Activated CD4-positive, CD25-positive, alpha-beta regulatory T cell (primary cell): ENCODE data around the gene ARVCF.

Source experiments
- DNase-seq, 4 experiments: peaks; one replicate each; lab custom pipeline; 2025; lab: John Stamatoyannopoulos, UW

The ARVCF gene

DNA sequence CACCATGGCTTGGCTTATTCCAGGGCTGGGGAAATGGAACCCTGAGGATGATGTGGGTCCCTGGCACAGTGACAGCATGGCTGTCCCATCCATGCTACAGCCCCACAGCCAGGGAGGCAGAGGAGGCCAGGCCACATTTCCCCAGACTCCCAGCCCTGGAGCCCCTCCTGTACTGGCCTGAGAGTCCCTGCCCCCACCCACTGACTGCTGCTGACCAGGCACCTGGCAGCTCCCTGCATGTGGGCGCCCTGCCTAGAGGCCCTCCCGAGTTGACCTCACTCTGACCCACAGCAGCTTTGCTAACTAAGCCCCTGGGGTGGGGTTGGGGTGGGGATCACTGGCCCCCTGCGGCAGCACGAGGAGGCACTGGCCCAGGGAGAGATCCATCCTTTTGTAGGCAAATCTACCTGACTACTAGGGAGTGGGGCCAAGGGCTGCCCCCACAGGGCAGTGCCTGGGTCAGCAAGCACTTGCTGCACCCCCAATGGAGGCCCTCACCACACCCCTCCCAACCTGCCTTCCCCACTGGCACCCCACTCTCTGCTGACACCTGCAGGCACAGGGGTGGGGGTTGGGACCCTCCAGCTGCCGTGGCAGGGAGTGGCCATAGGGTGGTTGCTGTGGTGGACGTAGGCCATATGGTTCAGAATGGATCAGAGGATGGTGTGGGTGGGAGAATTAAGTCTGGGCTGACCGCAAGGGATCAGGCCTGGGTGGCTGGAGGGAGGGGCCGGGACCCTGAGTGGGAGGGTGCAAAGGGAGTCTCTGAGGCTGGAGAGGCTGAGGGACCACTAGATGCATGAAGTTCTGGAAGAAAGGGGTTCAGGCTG, 17.4 kb downstream of the ARVCF start:
- DNase-seq, result no peak

DNA sequence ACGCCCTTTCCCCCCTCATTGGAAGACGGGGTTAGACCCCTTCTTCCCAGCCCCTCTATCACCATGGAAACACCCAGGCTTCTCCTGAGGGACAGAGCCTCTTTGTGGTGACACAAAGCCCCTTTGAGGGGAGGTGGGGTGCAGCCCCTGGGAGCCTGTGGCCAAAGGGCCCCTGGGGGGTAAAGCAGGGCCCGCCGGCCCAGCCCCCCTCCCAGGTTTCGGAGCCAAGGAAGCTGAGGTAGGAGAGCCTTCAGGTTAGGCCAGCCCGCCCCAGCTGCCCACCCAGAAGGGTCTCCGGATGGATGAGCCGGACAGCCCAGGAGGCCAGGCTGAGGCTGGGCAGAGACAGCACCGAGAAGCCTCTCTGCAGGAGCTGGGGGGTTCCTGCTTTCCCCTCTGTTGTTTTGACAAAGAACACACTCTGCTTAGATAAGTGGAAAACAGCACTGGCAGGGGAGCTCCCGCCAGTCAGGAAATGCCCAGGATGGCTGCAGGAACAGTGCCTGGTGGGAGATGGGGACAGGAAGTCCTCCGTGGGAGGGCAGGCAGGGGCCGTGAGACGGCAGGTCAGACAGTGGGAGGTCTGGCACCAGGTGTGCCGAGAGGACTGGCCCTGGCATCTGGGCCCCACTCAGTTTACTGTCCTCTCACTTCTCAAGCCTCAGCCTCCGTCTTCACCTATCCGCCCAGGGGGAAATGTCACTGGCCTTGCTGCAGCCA, 18.2 kb downstream of the ARVCF start:
- no peak for DNase-seq

DNA sequence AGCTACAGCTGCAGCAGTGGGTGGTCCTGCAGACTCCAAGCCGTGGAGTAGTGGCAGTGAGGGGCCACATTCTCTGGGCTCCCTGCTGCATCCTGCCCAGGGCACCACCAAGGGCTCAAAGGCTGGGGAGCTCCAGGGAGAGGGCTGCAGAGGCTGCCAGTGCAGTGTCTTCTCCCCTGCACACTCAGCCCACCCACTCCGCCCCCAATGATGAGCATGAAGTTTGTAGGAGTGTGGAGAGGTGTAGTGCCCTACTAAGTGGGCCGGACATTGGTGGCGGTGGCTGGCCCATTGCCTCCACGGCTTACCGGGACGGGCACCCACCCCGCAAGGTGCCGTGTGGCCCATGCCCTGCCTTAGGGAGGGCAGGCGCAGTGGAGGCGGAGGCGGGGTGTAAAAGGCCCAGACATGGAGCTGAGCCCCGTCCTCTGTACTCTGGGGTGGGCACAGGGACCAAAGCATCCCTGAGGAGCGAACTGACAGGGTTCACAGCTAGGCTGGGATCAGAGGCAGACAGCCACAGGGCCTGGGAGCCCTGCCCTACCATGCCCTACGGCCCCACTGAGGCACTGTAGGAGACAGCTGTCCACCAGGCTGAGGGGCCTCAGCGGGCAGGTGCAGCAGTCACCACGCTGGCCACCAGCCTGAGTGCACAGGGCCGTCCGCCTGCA, 18.9 kb downstream of the ARVCF start:
- no peak for DNase-seq

DNA sequence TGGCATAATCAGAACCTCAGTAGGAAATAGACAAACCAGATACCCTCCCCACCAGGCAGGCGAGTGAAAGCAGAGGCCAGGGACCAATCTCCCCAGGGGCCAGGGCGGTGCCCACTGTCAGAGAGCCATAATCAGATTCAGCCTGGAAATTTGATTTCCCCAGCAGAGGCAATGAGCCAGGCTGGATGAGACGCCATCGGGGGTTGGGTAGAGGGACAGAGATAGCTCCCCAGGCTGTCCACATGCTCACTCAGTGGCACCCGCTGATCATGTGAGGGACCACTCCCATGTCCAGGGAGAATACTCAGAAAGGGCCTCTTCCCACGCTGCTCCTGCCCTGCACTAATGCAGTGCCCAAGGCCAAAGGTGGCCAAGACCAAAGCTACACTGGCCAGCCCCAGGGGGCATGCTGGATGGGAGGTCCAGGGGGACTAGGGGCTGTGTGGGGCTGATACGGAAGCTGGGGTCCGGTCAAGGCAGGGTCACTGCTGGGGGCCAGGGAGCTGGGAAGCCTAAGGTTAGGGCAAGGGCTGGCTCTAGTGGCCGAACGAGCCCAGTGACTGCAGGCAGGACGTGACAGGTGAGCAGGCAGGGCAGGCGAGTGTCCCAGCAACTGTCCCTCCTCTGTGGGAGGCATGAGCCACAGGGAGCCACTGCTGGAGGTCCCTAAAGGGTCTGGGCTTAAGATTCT, 19.8 kb downstream of the ARVCF start:
- DNase-seq, result no peak

DNA sequence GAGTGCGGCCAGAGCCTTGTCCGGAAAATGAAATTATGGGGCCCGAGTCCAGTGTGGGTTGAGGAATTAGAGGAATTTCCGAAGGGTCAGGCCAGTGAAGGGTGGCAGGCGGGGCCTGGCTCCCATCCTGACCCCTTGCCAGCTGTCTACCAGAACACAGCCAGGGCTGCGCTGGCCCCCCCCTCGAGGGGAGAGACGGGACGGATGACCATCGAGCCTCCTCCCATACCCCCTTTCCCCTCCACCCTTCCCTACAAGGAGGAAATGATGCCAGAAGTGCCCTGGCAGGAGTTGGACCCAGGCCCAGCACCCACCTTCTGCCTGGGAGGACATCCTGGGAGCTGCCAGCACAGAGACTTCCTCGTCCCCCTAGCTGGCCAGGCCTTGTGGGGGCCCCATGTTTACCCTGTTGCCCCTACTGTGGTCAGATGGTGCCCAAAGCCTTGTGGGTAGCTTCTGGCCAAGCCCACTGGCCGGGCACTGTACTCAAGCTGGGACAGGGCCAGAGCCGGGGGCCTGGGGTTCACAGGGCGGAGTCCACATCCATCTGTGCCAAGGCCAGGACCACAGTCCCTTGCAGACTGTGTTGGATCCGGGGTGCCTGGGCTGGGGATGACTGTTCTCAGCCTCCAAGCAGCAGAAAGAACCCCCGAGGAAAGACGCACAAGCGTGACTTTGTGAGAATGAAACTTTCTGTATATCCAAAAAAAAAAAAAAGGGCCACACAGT, 20.8 kb downstream of the ARVCF start:
- DNase-seq, result no peak

DNA sequence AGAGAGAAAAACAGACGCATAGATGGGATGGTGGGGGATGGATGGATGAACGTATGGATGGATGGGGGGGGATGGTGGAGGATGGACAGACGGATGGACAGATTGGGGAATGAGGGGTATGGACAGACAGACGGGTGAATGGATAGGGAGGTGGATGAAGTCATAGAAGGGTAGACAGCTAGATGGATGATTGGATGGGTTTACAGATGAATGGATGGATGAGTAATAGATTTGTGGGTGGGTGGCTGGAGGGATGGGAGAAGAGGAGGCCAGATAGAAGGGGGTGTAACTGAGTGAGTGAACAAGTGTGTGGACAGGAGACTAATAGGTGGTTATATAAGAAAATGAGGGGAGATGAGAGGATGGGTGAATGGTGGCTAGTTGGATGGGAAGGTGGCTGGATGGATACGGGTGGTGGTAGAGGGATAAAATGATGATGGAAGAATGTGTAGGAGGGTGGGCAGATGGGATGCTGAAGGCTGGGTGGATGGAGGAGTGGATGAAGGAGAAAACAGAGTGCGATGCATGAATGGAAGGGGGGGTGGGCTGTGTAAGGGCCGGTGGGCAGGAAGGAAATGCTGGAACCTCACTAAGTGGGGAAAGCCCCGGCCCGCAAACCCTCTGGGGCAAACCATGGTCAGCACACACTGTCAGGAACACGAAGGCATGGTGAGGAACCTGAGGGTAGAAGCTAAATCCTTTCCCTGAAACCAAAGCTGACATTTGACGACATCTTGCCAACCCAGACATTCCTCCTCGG, 21.6 kb downstream of the ARVCF start:
- no peak for DNase-seq

DNA sequence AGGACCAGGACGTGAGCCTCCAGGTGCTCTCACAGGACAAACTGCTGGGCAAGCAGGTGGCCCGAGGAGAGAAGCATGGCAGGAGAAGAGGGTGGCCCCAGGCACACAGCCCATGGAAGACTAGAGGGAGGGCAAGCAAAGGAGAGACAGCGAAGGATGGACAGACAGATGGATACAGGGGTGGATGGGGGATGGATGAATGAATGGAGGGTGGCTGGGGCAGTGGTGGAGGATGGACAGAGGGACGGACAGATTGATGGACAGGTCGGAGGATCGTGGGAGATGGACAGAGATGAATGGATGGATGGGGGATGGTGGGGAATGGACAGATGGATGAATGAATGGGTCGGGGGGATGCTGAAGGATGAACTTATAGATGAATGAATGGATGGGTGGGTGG, 22.7 kb downstream of the ARVCF start:
- DNase-seq, result no peak

DNA sequence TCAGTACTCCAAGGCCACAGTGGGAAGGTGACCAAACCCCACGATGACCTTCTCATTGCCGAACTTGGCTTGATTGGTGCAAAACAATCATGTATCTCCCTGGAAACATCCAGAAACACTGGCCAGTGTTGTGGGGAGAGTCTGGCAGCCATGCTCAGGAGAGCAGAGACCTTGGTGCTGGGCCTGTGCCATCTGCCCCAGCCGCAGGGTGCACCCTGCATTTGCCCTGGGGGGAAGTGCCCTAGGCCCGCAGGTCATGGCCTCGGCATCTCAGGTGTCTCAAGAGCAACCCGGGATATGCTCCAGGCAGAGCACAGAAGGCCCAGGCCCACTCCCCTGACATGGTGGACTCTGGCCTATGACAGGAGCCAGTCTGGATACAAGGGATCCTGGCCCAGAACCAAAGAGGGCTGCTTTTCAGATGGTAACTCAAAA, 23.7 kb downstream of the ARVCF start:
- no peak for DNase-seq

DNA sequence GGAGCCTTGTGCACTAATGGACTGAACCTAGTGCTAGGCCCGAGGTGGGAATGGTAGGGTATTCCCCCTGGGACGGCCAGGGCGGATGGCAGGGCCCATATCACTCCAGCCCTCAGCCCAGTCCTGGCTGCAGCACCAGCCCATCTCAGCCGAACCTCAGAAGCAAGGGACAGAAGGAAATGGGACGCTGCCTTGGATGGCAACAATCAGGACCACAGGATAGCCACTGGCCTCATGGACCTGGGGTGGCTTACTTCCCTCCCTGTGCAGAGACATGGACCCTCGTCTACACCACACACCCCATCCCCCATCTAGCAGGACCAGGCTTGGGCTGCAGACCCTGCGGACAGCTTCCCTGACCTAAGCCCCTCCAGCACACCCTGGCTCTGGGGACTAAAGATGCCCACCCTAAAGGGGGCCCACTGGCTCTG, 24.1 kb downstream of the ARVCF start:
- DNase-seq, result no peak

DNA sequence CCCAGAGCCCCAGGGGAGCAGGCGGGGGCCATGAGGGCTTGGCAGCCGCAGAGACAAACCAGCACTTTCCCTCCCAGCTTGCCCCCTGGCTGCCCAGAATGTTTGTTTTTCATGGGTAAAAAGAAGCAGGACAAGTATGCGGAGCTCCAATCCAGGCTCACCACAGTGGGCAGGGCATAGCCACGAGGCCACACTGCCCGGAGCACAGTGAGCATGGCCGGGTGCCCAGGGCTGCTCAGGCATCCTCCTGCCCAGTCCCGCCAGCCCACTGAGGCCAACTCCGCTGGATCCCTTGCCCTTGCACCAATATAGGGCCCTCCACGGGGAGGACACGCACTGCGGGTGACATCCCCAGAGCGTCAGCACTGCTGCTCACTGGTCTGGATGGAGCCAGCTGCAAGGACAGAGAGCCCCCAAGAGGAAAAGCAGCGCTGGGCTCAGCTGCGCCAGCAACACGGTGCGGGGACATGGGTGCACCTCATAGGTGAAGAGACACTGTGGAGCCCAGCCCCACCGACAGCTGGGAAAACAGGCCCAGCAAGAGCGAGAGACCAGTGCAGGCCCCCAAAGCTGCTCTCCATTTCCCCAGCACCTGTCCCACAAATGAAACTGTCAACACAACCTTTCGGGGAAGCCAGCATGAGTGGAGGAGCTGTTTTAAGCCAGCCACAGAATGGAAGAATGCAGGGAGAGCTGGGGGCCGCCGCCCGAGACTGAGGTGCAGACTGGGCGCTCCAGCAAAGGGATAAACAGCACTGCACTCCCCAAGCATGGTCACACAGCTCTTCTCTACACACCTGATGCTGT, 24.8 kb downstream of the ARVCF start:
- no peak for DNase-seq

DNA sequence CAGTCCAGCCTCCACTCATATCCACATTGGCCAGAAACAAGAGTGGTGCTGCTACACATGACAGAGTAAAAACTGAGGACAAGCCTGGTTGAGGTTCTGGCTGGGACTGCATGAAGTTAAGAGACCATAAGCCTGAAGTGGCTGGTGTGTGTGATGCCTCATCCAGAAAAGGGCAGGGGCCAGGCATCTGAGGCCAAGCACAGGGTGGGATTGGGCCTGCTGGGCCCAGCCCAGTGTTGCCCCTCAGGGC, 25.3 kb downstream of the ARVCF start:
- no peak for DNase-seq

DNA sequence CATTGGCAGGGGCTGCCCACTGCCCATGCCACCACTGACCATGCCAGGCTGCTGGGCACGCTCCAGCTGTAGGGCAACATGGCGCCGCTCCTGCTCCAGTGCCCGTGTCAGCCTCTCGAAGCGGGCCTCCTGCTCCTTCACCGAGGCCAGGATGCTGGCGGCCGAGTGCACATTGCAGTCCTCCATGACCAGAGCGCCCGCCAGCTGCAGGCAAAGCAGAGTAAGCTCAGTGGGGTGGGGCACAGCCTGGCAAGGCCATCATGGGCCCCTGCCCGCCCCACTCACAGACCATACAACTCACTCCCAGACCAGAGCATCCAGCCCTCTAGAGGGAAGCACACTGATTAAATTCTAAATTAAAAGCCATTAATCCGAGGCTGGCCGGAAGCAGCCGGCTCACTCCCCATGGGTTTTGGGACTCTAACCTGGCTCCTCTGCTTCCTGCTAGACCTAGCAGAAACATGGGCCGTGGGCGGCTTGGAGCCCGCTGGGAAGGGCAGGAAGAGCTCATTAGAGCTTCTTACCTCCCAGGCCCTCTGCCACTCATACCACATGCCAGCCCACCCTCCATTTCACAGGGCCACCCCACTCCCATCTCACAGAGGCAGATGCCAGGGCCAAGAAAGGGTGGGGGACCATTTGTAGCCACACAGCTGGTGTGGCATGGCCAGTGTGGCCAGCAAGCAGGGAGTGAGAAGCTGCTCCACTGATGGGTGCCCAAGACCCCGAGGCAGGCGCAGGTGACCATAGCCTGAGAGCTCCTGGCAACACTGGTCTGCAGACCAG, 25.8 kb downstream of the ARVCF start:
- DNase-seq, result no peak

DNA sequence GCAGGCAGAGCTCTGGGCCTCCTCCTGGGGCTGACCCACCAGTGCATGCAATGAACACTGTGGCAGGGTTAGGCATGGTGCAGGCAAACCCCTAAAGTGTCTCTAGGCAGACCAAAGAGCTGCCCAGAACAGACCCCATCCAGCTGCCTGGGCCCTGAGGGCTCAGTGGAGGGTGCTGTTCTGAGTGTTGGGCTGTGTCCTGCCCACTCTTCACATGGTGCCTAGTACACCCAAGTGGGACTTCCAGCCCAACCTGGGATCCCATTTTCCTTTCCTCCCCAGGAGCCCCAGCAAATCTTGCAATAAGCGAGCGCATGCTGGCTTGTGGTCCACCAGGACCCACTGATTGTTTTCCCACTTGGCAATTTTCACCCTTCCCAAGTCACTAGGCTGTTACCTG, 26.4 kb downstream of the ARVCF start:
- no peak for DNase-seq

DNA sequence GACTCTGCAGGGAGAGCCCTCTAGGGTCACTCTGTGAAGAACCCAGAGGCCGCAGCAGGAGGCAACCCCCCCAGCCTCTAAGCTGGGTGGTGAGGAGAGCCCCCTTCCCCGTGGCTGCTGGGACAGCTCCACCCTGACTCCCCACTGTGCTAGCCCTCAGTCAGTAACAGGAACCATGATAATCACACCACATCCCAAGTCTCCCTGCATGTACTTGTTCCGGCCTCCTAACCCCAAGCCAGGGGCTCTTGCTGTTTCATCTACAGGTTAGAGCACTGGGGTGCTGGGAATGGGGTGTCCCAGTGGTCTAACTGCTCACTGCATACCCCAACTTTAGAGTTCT, 26.9 kb downstream of the ARVCF start:
- no peak for DNase-seq

DNA sequence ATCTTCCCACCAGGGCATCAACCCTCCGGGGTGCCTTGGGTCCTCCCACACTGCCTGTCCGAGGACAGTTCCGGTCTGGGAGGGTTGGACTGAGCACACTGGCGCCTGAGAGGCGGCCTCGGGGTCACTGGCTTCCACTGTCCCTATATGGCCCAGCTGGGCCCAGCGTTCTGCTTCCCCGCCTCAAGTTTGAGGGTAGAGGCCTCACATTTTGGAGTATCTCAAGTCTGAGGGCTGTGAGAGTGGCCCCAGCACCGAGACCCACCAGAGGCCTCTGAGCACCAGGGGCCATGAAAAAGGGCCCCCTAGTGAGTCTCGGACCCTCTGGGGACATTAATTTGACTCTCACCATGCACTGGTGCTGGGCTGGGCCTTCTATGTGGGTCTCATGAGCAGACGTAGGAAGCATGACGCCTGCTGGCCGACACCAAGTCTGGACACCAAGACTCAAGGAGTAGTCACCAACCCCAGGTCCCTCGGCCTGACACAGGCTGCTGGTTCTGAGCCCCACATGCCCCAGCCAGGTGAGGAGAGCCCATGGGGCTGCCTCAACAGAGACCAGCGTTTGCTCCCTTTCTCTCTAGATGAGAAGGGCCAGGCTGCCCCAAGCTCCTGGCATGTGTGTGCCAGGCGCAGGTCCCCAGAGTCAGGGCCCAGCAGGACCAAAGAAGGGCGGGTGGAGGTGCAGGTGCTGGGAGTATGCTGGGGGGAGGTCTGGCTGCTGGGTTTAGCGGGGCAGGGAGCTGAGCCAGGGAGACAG, 27.5 kb downstream of the ARVCF start:
- DNase-seq, result no peak

DNA sequence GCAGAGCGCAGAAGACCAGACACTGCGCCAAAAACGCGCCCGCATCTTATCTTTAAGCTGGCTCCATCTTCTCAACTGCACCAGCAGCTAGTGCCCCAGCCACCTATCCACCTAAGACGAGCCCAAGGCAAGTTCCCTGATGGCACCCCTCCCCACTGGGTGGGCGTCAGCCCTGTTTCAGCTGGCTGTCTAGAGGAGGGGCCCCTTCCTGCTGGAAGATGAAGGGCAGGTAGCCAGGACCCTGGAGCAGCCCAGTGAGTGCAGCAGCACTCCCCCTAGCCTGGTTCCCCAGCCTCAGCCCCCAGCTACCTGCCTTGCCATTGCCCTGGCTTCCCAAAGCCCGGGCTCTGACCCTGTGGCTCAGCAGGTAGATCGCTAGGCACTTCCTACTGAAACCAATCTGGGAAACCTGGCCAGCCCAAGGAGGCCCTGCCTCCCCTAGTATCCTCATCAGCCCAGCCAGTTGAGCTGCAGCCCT, 28.3 kb downstream of the ARVCF start:
- DNase-seq, result no peak

DNA sequence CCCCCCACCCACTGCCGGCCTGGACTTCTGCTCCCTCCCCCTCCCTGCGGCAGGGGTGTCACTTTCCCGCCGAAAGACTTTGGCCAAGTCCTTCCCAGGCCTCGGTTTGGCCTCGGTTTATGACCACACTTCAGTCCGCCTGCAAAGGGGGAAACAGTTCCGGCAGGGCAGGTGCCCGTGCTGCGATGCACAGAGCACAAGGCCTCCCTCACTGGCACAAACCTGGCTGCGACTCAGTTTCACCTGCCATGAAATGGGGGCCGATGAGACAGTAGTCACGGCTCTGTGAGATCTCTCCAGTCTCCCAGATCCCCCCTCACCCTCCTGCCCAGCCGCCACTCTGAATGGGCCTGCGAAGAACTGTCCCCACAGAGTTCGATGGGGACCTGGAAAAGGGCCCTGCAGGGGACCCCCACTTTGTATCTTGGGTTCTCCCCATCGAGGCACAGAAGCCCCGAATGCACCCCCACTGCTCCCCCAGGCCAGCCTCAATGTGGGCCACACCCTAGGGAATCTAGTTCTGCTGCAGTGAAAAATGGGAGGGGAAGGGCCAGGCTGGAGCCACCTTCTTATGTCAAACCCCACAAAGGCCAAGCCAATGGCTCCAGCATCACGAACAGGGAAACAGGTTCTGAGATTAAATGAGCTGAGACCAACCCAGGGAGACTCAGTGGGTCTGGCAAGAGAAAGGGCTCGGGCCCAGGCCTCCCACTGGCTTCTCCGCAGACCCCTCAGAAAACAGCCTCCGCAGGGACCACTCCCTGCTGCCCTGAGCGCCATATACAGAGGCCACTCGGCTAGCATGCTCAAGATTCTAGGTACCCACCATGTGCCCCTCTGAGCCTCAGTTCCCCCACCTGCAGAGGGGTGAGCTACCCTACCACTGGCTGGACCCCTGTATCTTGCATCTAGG, 29.0 kb downstream of the ARVCF start:
- DNase-seq, result no peak
